ENCODE measurements around the gene TRHDE. TPM values are rescaled to one million over a fixed set of nuclear protein-coding genes. Genes with fewer than 3 reads are reported as not detected.

TRHDE gene
- total RNA-seq, 1 donor from 2014 or later: 34.9 TPM

DNA sequence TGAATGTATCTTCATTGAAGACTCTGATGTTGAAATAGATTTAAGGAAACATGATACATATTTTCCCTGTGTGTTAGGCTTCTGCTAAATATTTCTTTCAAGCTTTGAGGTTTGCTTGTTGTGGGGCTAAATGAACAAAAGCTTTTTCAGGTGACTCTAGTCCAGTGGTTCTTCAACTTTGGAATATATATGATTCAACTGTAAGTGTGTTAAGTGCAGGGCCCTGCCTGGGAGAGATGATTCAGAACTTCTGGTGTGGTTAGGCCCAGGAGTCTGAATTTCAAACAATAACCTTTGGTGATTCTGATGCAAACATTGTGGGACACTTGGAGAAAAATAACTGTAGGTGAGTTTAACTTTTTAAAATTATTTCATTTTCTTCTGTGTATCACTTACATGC lies 93.0 kb downstream of the TRHDE start:
- Histone ChIP-seq H3K4me1 (peaks cover 5% of the 10 kb centered on the region), H3K27ac (no peak overlapping the region), H3K4me3 (no peak overlapping the region), H3K9me3 (no peaks in the 10 kb centered on the region), H3K27me3 (no peaks in the 10 kb centered on the region), H3K36me3 (no peaks in the 10 kb centered on the region)
- intact Hi-C loops (cut with DNase I): no loop called here
- DNase-seq (ENCODE audit: extremely low spot score in 2 of 2): no peak
- TF ChIP-seq, protein P1, sequence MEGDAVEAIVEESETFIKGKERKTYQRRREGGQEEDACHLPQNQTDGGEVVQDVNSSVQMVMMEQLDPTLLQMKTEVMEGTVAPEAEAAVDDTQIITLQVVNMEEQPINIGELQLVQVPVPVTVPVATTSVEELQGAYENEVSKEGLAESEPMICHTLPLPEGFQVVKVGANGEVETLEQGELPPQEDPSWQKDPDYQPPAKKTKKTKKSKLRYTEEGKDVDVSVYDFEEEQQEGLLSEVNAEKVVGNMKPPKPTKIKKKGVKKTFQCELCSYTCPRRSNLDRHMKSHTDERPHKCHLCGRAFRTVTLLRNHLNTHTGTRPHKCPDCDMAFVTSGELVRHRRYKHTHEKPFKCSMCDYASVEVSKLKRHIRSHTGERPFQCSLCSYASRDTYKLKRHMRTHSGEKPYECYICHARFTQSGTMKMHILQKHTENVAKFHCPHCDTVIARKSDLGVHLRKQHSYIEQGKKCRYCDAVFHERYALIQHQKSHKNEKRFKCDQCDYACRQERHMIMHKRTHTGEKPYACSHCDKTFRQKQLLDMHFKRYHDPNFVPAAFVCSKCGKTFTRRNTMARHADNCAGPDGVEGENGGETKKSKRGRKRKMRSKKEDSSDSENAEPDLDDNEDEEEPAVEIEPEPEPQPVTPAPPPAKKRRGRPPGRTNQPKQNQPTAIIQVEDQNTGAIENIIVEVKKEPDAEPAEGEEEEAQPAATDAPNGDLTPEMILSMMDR (IDR thresholded peaks at IDR 0.05): no peak
- TF ChIP-seq POLR2AphosphoS5 (IDR thresholded peaks at IDR 0.05; ENCODE audit: insufficient read depth in 1 of 2, low read depth in 1 of 2) (no peak), POLR2A (IDR thresholded peaks at IDR 0.05) (no peak)

DNA sequence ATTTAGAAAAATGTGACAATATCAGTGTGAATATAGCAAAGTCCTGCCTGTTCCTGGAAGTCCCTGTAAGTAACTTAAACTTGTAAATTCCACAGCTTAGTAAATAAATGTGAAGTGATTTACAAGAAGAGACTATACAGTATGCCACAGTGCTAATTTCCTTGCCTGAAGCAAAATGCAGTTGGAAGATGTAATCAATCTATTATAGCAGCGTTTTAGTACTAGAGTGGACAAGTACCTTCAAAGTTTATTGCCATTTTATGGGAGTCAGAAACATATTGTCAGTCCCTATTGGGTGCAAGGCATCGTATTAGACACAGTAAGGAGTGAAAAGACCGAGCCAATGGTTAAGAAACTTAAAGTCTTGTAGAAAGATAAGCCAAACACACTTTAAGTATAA lies 94.1 kb downstream of the TRHDE start:
- no peaks in the 10 kb centered on the region for H3K27me3 ChIP-seq
- no peak for DNase-seq (ENCODE audit: extremely low spot score in 2 of 2)
- TF ChIP-seq POLR2A (IDR thresholded peaks at IDR 0.05) (no peak), POLR2AphosphoS5 (IDR thresholded peaks at IDR 0.05; ENCODE audit: insufficient read depth in 1 of 2, low read depth in 1 of 2) (no peak)
- TF ChIP-seq, protein P1 (IDR thresholded peaks at IDR 0.05): no peak
- no peaks in the 10 kb centered on the region for H3K36me3 ChIP-seq
- H3K9me3 ChIP-seq: no peaks in the 10 kb centered on the region
- H3K27ac ChIP-seq: no peak overlapping the region
- H3K4me3 ChIP-seq: no peak overlapping the region
- peaks cover 5% of the 10 kb centered on the region for H3K4me1 ChIP-seq
- intact Hi-C loops (cut with DNase I): no loop called here

DNA sequence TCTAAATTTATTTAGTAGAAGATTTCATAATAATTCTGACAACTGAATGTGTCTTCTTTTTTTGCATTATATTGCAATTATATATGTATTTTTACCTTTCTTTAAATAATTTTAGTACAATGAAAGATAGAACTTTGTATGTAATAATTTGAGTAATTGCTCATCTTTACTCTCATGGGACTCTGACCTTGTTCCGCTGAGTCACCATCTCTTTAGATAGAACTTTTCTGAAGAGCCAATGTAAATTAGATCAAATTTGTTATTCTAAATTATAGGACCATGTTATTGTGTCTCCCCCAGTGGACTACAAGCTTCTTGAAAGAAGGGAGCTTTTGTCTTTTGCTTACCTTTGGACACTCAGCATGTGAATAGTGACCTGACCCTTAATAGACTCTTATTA lies 96.1 kb downstream of the TRHDE start:
- intact Hi-C loops (cut with DNase I): no loop called here
- H3K4me1 ChIP-seq: peaks cover 5% of the 10 kb centered on the region
- TF ChIP-seq, protein P1 (IDR thresholded peaks at IDR 0.05): no peak
- no peak for TF ChIP-seq POLR2AphosphoS5 (IDR thresholded peaks at IDR 0.05; ENCODE audit: insufficient read depth in 1 of 2, low read depth in 1 of 2)
- no peak for TF ChIP-seq POLR2A (IDR thresholded peaks at IDR 0.05)
- DNase-seq (ENCODE audit: extremely low spot score in 2 of 2): no peak
- no peak overlapping the region for H3K27ac ChIP-seq
- no peak overlapping the region for H3K4me3 ChIP-seq
- no peaks in the 10 kb centered on the region for H3K9me3 ChIP-seq
- H3K36me3 ChIP-seq: no peaks in the 10 kb centered on the region
- no peaks in the 10 kb centered on the region for H3K27me3 ChIP-seq

DNA sequence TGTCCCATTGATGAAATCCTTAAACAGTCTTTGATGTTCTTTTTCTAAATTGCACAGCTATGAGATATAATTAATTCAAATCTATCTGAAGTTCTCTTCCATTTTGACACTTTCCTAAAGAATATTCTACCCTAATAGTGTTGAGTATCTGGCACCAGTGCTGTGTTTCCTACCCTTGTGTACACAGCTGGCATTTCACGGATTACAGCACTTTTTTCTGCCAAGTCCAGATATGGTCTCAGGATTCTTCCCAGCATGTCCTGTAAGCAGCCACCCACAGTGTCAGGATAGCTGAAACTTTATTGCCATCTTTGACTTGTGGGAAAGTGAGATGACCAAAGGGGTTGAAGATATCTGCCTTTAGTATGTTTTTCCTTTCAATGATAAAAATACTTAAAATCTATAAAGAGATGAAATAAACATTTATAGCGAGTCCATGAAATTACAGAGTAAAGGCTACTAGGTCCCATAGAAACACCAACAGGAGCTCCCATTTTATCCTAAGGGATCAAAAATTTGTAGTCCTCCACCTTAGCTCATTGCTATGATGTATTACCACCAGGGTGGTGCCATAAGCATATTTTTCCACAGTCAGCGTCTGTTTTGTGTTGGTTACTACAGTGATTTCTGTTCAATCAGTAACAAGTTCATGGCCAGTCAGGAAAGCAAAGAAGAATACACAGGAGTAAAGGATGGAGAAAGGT lies 96.7 kb downstream of the TRHDE start:
- Histone ChIP-seq H3K27me3 (no peaks in the 10 kb centered on the region), H3K4me3 (no peak overlapping the region), H3K36me3 (no peaks in the 10 kb centered on the region), H3K9me3 (no peaks in the 10 kb centered on the region), H3K27ac (no peak overlapping the region), H3K4me1 (peaks cover 5% of the 10 kb centered on the region)
- TF ChIP-seq, protein P1 (IDR thresholded peaks at IDR 0.05): no peak
- TF ChIP-seq POLR2A (IDR thresholded peaks at IDR 0.05) (no peak), POLR2AphosphoS5 (IDR thresholded peaks at IDR 0.05; ENCODE audit: insufficient read depth in 1 of 2, low read depth in 1 of 2) (no peak)
- intact Hi-C loops (cut with DNase I): no loop called here
- no peak for DNase-seq (ENCODE audit: extremely low spot score in 2 of 2)

DNA sequence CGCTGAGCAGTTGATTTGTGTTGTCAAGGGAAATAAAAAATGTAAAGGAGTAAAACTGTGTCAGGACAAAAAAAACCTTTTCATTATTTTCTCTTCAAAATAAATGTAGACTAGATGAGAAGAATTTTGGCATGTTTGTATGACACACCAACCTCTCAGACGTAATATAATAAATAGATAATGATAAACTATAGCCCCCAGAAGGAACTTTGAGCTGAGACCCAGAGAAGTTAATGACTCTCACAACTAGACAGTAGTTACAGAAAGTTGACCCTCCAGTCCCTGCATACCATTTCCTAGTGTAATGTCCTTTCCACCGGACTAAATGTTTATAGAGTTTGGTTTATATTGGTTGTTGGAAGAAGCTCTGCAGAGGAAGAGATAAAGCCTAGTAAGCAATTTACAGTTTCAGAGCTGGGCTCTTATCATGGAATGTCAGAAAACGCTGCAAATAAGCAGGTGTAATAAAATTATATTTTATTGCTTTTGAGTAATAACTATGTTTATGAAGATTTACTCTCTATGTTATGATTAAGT lies 97.3 kb downstream of the TRHDE start:
- TF ChIP-seq POLR2AphosphoS5 (IDR thresholded peaks at IDR 0.05; ENCODE audit: insufficient read depth in 1 of 2, low read depth in 1 of 2): no peak
- TF ChIP-seq POLR2A (IDR thresholded peaks at IDR 0.05): no peak
- TF ChIP-seq, protein P1 (IDR thresholded peaks at IDR 0.05): no peak
- peaks cover 5% of the 10 kb centered on the region for H3K4me1 ChIP-seq

More for the DNA sequence above, 97.3 kb downstream of the TRHDE start:
- Histone ChIP-seq H3K9me3 (no peaks in the 10 kb centered on the region), H3K27me3 (no peaks in the 10 kb centered on the region), H3K27ac (no peak overlapping the region), H3K36me3 (no peaks in the 10 kb centered on the region), H3K4me3 (no peak overlapping the region)
- intact Hi-C loops (cut with DNase I): no loop called here
- no peak for DNase-seq (ENCODE audit: extremely low spot score in 2 of 2)

All from vagina (tissue), 2 donors.